Calu3 (cell line): ENCODE data around the gene SSUH2. TPM values are rescaled to one million over a fixed set of nuclear protein-coding genes. Genes with fewer than 3 reads are reported as not detected.
A peak's percentile ranks its signal among the peaks of the same experiment; 100 is the strongest.

ENCODE experiments used
- BruUV-seq: library from RNA; stranded (reverse); fragments of 400-500 nt; replicated peaks from 2 replicates; lab custom pipeline; 2021; lab: Mats Ljungman, UMichigan
- CTCF ChIA-PET: fragments of 300-600 bp; sonication (Branson Sonifier 250); formaldehyde crosslinking; loops from one replicate; lab custom pipeline; 2022; ENCODE audit warnings: antibody characterized with exemption; lab: Charles Lee
- DNase-seq: peaks from one replicate; pipeline ENCODE4 v3.0.0; 2022
- H3K27ac Mint-ChIP-seq: one replicate; pipeline ENCODE4 v1.8.0; 2022; ENCODE audit warnings: mixed read lengths; ENCODE audit not compliant: unreplicated experiment
- H3K27me3 Mint-ChIP-seq: one replicate; pipeline ENCODE4 v1.8.0; 2022; ENCODE audit warnings: mixed read lengths; ENCODE audit not compliant: unreplicated experiment
- H3K36me3 Mint-ChIP-seq: one replicate; pipeline ENCODE4 v1.8.0; 2022; ENCODE audit warnings: mild to moderate bottlenecking, moderate library complexity, mixed read lengths; ENCODE audit not compliant: insufficient read depth, unreplicated experiment
- H3K4me1 Mint-ChIP-seq: one replicate; pipeline ENCODE4 v1.8.0; 2022; ENCODE audit warnings: mild to moderate bottlenecking, low read depth, mixed read lengths; ENCODE audit not compliant: unreplicated experiment
- H3K4me3 Mint-ChIP-seq: one replicate; pipeline ENCODE4 v1.8.0; 2022; ENCODE audit warnings: mild to moderate bottlenecking, low read depth, moderate library complexity, mixed read lengths; ENCODE audit not compliant: unreplicated experiment
- H3K9me3 Mint-ChIP-seq: one replicate; pipeline ENCODE4 v1.8.0; 2022; ENCODE audit warnings: low read depth, mixed read lengths; ENCODE audit not compliant: unreplicated experiment
- intact Hi-C: fragments of 100-400 bp; cut with micrococcal nuclease; formaldehyde crosslinking; loops from one replicate; pipeline ENCODE4 v1.10.0; 2022; ENCODE audit not compliant: unreplicated experiment
- total RNA-seq: library from RNA; stranded (reverse); gene quantifications from 2 replicates; pipeline ENCODE4 v1.2.3, GENCODE V29; 2022
- TF ChIP-seq, protein P1 (sequence below): fragments of 200-600 bp; IDR thresholded peaks from one replicate; pipeline ENCODE4 v1.8.0; 2022; ENCODE audit warnings: antibody characterized with exemption; ENCODE audit not compliant: unreplicated experiment

SSUH2 gene
- total RNA-seq, 1 experiment from 2014 or later, result not detected

DNA sequence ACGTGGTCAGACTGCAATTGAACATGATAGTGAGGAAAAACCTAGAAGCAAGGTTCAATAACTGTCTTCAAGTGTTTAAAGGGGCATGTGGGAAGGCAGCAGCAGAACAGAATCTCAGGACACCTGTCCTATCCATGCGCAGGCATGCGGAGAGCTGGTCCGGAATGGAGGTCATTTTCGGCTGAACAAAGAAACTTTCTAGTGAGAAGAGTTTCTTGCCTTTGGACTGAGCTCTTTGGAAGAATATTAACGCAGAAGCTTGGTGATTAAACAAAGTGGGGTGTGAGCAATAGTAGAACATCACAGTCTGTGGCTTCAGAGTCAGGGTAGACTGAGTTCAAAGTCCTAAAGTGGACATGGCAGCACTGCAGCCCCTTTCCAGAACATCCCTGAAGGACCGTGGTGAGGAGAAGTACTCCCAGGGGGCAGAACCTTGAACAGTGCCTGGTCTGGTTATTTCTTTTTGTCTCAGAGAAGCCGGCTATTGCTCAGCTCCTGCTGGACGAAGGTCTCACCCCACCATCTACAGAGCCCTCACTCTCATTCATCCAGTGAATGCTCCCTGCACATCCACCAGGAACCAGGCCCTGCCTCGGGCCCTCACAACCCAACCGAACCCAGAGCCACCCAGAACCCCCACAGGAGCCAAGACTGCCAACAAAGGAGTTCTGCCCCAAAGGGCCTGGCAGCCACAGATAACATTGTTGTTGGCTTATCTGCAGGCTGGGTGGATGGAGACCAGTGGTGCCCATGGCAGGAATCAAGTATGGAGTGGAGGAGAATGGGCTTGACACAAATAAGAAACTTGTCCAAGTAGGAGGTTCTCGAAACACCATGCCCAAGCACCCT is 2.8 kb upstream of the SSUH2 start:
- no peak for DNase-seq
- Mint-ChIP-seq H3K27ac (no peak overlapping the region), H3K36me3 (no peaks in the 10 kb centered on the region), H3K27me3 (peaks cover 24% of the 10 kb centered on the region), H3K9me3 (no peaks in the 10 kb centered on the region), H3K4me3 (no peak overlapping the region), H3K4me1 (peaks cover 30% of the 10 kb centered on the region)
- TF ChIP-seq, protein P1, sequence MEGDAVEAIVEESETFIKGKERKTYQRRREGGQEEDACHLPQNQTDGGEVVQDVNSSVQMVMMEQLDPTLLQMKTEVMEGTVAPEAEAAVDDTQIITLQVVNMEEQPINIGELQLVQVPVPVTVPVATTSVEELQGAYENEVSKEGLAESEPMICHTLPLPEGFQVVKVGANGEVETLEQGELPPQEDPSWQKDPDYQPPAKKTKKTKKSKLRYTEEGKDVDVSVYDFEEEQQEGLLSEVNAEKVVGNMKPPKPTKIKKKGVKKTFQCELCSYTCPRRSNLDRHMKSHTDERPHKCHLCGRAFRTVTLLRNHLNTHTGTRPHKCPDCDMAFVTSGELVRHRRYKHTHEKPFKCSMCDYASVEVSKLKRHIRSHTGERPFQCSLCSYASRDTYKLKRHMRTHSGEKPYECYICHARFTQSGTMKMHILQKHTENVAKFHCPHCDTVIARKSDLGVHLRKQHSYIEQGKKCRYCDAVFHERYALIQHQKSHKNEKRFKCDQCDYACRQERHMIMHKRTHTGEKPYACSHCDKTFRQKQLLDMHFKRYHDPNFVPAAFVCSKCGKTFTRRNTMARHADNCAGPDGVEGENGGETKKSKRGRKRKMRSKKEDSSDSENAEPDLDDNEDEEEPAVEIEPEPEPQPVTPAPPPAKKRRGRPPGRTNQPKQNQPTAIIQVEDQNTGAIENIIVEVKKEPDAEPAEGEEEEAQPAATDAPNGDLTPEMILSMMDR, result no peak
- BruUV-seq, result no TSS peak
- CTCF ChIA-PET, result no interaction called here
- intact Hi-C loops, result no loop called here

DNA sequence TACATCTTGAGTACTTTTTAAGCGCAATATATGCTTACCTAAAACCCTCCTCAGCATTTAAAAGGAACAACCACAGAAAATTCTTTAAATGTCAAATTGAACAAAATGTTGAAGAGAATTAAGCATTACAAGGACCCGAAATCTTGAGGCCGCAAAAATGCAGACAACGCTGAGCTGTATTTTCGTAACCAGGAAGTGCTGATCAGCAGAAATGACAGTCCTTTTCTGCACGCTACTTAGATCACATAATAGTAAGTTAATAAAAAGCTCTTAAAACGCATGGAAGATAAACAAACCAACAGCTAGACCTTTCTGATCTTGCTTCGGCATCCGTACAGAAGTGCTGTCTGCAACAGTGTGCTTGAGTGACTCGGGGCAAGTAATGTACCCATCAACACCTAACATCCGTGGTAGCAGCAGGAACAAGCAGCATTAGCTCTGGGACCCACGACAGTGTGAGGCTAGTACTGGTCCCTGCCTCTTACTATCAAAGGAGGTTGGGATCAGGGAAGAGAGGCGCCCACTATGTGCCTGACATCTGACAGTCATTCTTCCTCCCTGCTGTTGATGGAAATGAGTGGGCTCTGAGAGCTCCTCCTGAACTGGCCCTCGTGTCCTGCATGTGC is 1.8 kb upstream of the SSUH2 start:
- CTCF ChIA-PET, result no interaction called here
- no peak overlapping the region for H3K27ac Mint-ChIP-seq
- peaks cover 15% of the 10 kb centered on the region for H3K27me3 Mint-ChIP-seq
- intact Hi-C loops, result no loop called here
- TF ChIP-seq, protein P1, result no peak
- H3K4me3 Mint-ChIP-seq, result no peak overlapping the region
- no peaks in the 10 kb centered on the region for H3K36me3 Mint-ChIP-seq
- H3K4me1 Mint-ChIP-seq, result peaks cover 22% of the 10 kb centered on the region
- BruUV-seq, result no TSS peak
- no peaks in the 10 kb centered on the region for H3K9me3 Mint-ChIP-seq
- no peak for DNase-seq

DNA sequence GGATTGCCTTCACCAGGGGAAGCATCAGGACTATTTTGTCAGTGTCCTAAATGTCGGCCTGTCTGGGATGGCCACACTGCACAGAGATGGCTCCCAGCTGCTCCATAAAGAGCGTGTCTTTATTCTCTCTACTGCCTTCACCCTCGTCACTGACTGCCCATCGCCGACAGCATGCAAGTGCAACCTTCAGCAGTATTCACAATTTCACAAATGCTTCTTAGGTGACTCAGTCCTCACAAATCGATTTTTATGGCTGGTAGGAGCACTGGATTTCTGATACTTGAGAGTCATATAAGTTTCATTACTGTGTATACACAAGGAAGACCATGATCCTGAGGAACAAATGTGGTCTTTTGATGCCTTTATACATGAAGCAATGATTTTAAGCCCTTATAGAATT is 1.1 kb upstream of the SSUH2 start:
- peak; percentile 52 for DNase-seq
- Mint-ChIP-seq H3K9me3 (no peaks in the 10 kb centered on the region), H3K4me3 (no peak overlapping the region), H3K4me1 (peaks cover 22% of the 10 kb centered on the region), H3K27ac (no peak overlapping the region), H3K27me3 (peaks cover 12% of the 10 kb centered on the region), H3K36me3 (no peaks in the 10 kb centered on the region)
- BruUV-seq, result no TSS peak
- TF ChIP-seq, protein P1, result no peak
- CTCF ChIA-PET, result interaction anchor here (1.2 kb wide), 1 partner anchor 20 kb away, joined by 4 read pairs; no protein-coding TSS in a partner anchor
- intact Hi-C loops, result no loop called here

DNA sequence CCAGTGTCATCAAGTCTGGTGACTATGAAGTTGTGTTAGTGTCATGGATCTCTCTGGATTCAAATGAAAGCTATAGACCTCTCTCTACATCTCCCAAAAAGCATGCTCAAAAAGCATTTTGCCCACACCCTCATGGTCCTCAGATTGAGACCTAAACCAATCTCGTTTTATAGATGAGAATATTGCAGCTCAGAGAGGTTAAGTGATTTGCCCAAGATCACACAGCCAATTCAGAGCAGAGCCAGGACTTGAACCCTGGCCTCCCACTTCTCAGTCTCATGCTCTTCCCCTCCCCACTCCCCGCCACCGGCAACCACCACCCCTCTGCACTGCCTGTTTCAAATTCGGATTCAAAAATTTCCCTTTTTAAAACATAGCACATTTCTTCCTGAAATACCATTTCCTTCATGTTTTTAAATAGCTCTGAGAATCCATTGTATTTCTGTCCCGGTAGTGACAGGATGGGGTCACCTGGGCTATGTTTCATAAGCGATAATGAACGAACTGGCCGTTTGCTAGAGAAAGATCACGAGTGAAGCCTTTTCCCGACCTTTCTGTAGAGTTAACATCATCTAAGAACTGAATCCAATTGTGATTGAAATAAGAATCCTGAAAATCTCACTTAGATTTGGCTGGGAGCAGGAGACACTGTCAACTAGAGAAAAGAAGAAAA is 769 bp downstream of the SSUH2 start:
- TF ChIP-seq, protein P1, result no peak
- CTCF ChIA-PET, result no interaction called here
- DNase-seq, result no peak
- intact Hi-C loops, result no loop called here
- Mint-ChIP-seq H3K36me3 (no peaks in the 10 kb centered on the region), H3K4me3 (no peak overlapping the region), H3K27ac (no peak overlapping the region), H3K9me3 (no peaks in the 10 kb centered on the region), H3K4me1 (peaks cover 22% of the 10 kb centered on the region), H3K27me3 (no peaks in the 10 kb centered on the region)
- no TSS peak for BruUV-seq
